Brain microvascular endothelial cell (primary cell): Measurements from ENCODE around the gene CDC42EP3.

Source experiments
- DNase-seq: peaks from one replicate; pipeline ENCODE4 v3.0.0-alpha.2; 2020
- H3K27ac ChIP-seq: fragments of 250-450 bp; sonication (Bioruptor Pico); 2 replicates; pipeline ENCODE4 v1.5.1; 2020; ENCODE audit warnings: mild to moderate bottlenecking, moderate library complexity
- H3K27me3 ChIP-seq: fragments of 250-450 bp; sonication (Bioruptor Pico); replicated peaks from 2 replicates; pipeline ENCODE4 v1.5.1; 2020; ENCODE audit warnings: mild to moderate bottlenecking
- H3K36me3 ChIP-seq: fragments of 250-450 bp; sonication (Bioruptor Pico); replicated peaks from 2 replicates; pipeline ENCODE4 v1.5.1; 2020; ENCODE audit warnings: mild to moderate bottlenecking
- H3K4me3 ChIP-seq: 2 replicates; pipeline ENCODE4 v1.5.1; 2011; ENCODE audit warnings: low read depth, mild to moderate bottlenecking, control low read depth, low read length, moderate library complexity
- CTCF ChIP-seq: IDR thresholded peaks from 2 replicates; pipeline ENCODE4 v1.5.1; 2011; ENCODE audit warnings: low read depth, mild to moderate bottlenecking, moderate library complexity, low read length, control low read depth, inconsistent platforms; ENCODE audit errors: missing control alignments
- in situ Hi-C: cut with HindIII; loops from 2 replicates; pipeline ENCODE4 v1.10.0; 2017; ENCODE audit warnings: low sequenced_read_pairs, low pct_ligation_motif_present

Gene CDC42EP3

GRCh38 chr2:37633234-37633633, 38.2 kb downstream of the CDC42EP3 start:
- in situ Hi-C loops, result no loop called here
- no peak for DNase-seq
- TF ChIP-seq CTCF, result no peak
- no peak overlapping the region for H3K27ac ChIP-seq
- no peak overlapping the region for H3K4me3 ChIP-seq
- no peaks in the 10 kb centered on the region for H3K36me3 ChIP-seq
- no peaks in the 10 kb centered on the region for H3K27me3 ChIP-seq

- H3K27ac ChIP-seq, result no peak overlapping the region
- no peak overlapping the region for H3K4me3 ChIP-seq
- in situ Hi-C loops, result no loop called here
- H3K27me3 ChIP-seq, result no peaks in the 10 kb centered on the region
- H3K36me3 ChIP-seq, result no peaks in the 10 kb centered on the region
- no peak for DNase-seq
- TF ChIP-seq CTCF, result no peak
Observed at GRCh38 chr2:37632310-37632709, 39.1 kb downstream of the CDC42EP3 start.

GRCh38 chr2:37631698-37632097, 39.7 kb downstream of the CDC42EP3 start:
- Histone ChIP-seq H3K27ac (no peak overlapping the region), H3K27me3 (no peaks in the 10 kb centered on the region), H3K4me3 (no peak overlapping the region), H3K36me3 (no peaks in the 10 kb centered on the region)
- TF ChIP-seq CTCF, result no peak
- in situ Hi-C loops, result no loop called here
- no peak for DNase-seq

GRCh38 chr2:37631292-37631691, 40.1 kb downstream of the CDC42EP3 start:
- H3K4me3 ChIP-seq, result no peak overlapping the region
- no peak for TF ChIP-seq CTCF
- H3K36me3 ChIP-seq, result no peaks in the 10 kb centered on the region
- no peaks in the 10 kb centered on the region for H3K27me3 ChIP-seq
- in situ Hi-C loops, result no loop called here
- no peak overlapping the region for H3K27ac ChIP-seq
- DNase-seq, result no peak

GRCh38 chr2:37630776-37631175, 40.7 kb downstream of the CDC42EP3 start:
- H3K27ac ChIP-seq, result no peak overlapping the region
- no peak overlapping the region for H3K4me3 ChIP-seq
- no peaks in the 10 kb centered on the region for H3K27me3 ChIP-seq
- no peak for TF ChIP-seq CTCF
- DNase-seq, result no peak
- in situ Hi-C loops, result no loop called here
- H3K36me3 ChIP-seq, result no peaks in the 10 kb centered on the region

- no peak for DNase-seq
- no peaks in the 10 kb centered on the region for H3K27me3 ChIP-seq
- no peak overlapping the region for H3K27ac ChIP-seq
- H3K36me3 ChIP-seq, result no peaks in the 10 kb centered on the region
- TF ChIP-seq CTCF, result no peak
- in situ Hi-C loops, result no loop called here
- no peak overlapping the region for H3K4me3 ChIP-seq
Observed at GRCh38 chr2:37630301-37630700, 41.1 kb downstream of the CDC42EP3 start.
